HG03565 (cell line): ENCODE measurements around the gene SMTN.
"Not testable (repeated sequence)": the region's sequence is repeated elsewhere in the genome, so short reads cannot be mapped to it uniquely, and the experiment has no call there.

Experiments used
- ATAC-seq: cut with Tn5 transposase; IDR thresholded peaks from one replicate; pipeline ENCODE4 v1.9.1; 2021; ENCODE audit warnings: mild to moderate bottlenecking, moderate library complexity; ENCODE audit not compliant: unreplicated experiment

SMTN gene

DNA sequence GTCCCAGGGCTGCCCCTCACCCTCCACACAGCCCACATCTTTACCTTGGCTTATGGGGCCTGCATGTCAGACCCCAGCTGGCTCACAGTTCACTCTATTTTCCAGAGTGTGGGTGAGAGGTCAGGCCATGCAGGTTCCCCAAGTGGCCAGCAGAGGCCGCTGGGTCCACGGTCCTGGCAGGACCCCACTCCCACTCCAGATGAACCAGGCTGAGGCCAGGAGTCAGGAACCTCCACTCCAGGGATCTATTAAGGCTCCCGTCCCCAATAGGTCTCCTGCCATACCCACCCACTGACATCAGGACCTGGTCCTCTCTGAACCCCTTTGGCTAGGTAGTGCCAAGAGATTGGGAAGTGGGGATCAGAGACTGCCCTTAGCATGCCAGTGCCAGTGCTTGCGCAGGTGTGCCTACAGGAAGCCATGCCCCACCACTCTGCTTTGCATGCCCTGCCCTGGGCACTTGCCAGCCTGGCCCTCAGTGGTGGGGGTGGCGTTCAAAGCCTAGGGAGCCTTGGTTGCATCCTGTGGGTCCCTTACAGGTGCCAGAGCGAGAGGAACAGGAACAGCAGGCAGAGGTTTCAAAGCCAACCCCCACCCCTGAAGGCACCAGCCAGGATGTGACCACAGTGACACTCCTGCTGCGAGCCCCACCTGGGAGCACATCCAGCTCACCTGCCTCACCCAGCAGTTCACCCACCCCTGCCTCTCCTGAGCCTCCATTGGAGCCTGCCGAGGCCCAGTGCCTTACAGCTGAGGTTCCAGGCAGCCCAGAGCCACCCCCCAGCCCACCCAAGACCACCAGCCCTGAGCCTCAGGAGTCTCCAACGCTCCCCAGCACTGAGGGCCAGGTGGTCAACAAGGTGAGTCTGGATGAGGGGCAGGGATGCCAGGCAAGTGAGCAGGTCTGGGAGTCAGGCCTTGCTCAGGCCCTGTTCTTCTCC lies 8.3 kb downstream of the SMTN start:
- ATAC-seq, result no peak

DNA sequence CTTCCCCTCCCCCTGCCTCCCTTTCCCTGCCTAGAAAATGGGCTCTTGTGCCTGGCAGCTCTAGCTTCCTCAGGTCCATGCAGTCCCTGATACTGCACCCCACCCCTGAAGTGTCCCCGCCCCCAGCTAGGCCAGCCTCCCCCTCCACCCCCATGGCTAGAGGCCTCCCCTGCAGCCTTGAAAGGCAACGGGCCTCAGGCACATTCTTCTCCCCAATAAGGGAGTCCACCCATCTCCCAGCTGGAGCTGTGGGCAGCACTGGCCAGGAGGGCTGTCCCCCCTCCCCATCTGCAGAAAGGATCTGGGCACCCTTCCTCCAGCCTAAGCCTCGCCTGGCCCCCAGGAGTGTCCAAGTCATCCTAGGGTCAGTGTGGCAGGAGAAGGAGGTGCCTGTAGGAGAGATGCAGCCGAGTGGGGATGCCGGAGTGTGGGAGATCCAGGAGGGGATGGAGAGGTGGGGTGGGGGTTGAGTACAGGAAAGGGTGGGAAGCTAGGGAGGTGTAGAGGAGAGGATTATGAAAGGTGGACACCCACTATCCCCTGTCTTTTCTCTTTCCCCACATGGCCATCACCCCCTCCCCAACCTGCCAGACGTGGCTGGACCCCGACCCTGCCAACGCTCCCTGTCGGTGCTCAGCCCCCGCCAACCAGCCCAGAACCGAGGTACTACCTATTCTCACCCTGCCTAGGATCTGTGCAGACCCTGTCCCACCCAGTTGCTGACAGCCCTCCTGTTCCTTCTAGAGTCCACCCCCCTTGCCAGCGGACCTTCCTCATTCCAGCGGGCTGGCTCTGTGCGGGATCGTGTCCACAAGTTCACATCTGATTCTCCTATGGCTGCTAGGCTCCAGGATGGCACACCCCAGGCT lies 9.3 kb downstream of the SMTN start:
- ATAC-seq, result no peak

DNA sequence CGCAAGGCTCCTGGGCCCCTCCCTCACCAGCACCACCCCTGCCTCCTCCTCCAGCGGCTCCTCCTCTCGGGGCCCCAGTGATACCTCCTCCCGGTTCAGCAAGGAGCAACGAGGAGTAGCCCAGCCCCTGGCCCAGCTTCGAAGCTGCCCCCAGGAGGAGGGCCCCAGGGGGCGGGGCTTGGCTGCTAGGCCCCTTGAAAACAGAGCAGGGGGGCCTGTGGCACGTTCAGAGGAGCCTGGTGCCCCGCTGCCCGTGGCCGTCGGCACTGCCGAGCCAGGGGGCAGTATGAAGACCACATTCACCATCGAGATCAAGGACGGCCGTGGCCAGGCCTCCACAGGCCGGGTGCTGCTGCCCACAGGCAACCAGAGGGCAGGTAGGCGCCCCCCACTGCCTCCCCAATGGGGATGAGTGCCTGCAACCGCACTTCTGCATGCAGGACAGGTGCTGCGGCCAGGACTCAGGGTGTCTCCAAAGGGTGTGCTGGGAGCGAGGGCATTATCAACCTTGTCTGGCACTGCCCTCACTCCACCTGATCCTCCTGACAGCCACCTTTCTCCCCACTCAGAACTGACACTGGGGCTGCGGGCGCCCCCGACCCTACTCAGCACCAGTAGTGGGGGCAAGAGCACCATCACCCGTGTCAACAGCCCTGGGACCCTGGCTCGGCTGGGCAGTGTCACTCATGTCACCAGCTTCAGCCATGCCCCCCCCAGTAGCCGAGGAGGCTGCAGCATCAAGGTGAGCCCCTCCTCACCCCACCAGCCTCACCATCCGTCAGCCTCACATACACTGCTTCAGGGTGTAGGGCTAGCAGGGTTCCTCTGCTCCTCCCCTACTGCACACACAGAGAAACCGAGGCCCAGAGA lies 10.2 kb downstream of the SMTN start:
- no peak for ATAC-seq

- no peak for ATAC-seq
These were observed 11.0 kb downstream of the SMTN start for GRCh38 chr22:31092161-31092560.

- ATAC-seq, result no peak
These were observed 12.2 kb downstream of the SMTN start for GRCh38 chr22:31093086-31093850.

DNA sequence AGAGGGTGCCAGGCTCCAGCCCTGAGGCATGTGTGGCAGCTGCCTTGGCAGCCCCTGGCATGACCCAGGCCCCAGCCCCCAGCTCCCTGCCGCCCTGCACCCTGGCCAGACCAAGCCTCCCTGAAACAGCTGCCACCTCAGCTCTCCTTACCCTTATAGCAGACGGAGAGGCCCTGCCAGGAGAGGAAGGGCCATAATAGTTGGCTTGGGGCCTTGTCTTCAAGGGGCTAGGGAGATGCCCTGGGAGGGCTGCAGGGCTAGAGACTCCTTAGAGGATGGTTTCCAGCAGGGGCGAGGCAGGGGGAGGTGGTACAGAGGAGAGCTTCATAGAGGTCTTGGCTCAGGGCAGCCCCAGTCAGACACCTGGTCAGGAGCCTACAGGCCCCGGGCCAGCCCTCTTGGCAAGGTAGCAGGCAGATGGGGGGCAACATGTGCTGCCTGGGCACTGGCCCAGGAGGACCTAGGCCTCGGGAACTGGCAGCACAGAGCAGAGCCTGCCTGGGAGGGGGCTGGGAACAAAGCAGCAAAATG lies 13.0 kb downstream of the SMTN start:
- ATAC-seq, result no peak

GRCh38 chr22:31094741-31095140 lies 13.6 kb downstream of the SMTN start:
- ATAC-seq, result no peak

GRCh38 chr22:31095637-31096249 lies 14.6 kb downstream of the SMTN start:
- ATAC-seq, result no peak

DNA sequence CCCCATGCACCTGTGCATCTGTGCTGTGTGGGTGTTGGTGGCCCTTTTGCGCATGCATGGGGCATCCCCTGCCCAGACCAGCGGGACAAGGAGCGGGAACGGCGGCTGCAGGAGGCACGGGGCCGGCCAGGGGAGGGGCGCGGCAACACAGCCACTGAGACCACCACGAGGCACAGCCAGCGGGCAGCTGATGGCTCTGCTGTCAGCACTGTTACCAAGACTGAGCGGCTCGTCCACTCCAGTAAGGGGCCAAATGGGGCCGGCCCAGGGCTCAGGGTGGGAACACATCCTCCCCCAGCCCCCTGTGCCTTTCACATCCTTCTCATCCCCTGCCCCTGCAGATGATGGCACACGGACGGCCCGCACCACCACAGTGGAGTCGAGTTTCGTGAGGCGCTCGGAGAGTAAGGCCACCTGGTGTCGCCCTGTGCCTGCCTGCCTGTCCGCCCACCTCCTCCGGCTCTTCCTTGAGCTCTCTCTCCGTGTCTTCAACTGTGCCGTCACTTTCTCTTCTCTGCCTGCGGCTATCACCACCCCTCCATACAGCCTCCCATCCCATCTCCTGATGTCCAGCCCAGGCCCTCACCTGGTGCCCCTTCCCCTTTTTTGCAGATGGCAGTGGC lies 15.7 kb downstream of the SMTN start:
- no peak for ATAC-seq

DNA sequence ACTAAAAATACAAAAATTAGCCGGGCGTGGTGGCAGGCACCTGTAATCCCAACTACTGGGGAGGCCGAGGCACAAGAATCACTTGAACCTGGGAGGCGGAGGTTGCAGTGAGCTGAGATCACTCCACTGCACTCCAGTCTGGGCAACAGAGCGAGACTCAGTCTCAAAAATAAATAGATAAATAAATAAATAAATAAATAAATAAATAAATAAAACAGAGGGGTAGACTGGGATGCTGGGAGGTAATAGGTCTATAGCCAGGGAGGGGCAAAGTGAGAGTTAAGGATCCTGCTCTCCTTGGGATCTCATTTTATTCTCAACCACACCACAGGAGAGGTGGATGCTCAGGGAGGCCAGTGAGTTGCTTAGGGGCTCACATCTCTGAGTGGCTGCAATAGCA lies 16.4 kb downstream of the SMTN start:
- not testable (repeated sequence) for ATAC-seq

DNA sequence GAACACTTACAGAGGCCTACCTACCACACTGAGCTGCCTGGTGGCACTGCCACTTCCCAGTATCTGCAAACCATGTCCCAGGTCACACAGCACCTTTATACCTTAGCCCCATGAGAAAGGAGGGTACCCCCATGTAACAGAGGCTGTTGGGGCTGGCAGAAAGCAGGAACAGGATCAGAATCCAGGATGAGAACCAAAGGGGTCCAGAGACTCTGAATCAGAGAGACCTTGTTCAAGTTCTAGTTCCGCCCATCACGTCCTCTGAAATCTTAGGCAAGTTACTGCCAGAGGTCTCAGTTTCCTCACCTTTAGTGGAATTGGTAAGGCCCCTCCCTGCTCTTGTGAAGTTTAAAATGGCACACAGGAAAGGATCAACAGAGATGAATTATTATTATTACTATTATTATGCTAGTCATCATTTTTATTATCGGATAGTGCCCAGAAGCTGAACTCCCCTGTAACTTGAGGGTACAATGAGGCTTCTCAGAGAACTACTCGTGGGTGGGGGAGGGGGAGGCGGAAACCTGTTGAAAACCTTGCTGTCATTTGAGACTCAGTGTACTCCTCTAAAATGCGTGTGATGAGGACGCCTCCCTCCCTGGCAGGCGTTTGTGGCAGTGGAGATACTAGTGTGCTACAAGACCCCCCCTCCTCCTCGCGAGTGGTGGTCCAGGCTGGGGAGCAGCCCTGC lies 17.0 kb downstream of the SMTN start:
- ATAC-seq, result no peak

GRCh38 chr22:31098632-31099110 lies 17.6 kb downstream of the SMTN start:
- no peak for ATAC-seq

GRCh38 chr22:31099386-31099785 lies 18.3 kb downstream of the SMTN start:
- no peak for ATAC-seq

DNA sequence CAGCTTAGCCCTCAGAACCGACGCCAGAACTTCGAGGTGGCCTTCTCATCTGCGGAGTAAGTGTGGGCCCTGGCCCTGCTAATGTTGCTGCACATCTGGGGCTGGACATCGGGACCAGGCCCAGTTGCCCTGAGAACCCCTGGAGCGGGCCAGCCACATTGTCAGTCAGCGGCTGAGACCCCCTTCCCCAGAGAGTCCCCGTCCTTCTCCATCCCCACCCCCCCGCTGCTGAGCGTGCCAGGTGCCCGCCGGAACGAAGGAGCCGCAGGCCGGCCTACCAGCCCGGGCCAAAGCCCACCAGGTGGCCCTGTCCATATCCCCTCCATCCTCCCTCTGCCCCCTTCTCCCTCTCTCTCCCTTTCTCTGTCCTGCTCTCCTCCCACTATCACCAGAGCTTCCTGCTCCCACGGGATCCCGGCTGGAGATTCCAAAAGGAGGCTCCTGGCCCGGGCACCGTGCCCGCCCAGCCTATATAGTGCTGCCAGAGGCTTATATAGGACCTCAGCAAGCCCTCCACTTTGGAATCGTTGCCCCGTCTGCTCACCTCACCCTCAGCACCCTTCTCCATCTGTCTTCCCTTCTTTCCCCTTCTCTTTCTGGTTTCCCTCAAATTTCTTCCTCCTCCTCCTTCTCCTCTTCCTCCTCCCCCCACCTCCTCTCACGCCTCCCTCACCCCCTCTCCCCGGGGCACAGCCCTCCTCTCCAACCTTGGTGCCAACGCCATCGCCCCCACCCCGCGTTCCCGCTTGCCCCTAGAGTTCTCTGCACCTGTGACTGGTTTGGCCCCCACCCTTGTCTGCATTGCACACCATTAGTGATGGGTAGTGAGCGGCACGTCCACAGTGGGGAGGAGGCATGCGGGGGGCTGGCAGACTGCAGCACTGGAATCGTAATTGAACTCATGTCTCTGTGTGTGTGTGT lies 19.0 kb downstream of the SMTN start:
- ATAC-seq, result no peak

GRCh38 chr22:31100762-31101525 lies 19.8 kb downstream of the SMTN start:
- no peak for ATAC-seq

DNA sequence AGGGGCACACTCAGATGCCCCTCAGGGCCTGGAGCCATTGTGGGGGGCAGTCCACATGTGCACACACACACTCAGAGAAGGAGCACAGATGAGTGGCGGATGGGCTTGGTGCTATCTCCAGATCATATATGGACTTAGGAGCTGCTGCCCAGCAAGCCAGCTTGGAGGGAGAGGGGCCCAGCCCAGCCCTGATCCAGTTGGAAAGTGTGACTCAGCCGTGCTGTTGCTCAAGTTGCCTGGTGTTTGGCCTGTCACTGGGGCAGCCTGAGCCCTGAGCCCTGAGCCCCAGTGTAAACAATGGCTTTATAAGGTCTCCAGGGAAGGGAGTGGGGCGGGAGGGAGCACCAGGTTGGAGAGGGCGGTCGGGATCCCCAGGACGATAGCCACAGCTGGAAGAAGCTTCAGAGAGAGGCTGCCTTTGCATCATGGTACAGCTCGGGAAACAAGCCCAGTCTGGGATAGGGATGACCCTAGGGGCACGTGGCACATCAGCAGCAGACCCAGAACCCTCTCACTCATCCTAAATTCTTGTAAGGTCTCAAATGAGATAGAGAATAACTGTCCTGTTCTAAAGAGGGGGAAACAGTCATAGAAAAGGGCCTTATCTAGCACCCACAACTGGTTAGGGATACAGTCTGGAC lies 21.4 kb downstream of the SMTN start:
- no peak for ATAC-seq
